Epithelial cell of prostate (primary cell): ENCODE results near the gene LAMB1.

Source experiments
- DNase-seq: peaks from one replicate; pipeline ENCODE4 v3.0.0-alpha.2; 2011; ENCODE audit warnings: low read depth, low spot score
- H3K27ac ChIP-seq: fragments of 450-650 bp; 2 replicates; pipeline ENCODE4 v1.5.1; 2017; ENCODE audit warnings: mild to moderate bottlenecking

Gene LAMB1

GRCh38 chr7:108000875-108001763 is 1.8 kb downstream of the LAMB1 start:
- peak overlapping the region; percentile 90 for H3K27ac ChIP-seq
- no peak for DNase-seq

- H3K27ac ChIP-seq = peak overlapping the region; percentile 90
- no peak for DNase-seq
Observed at GRCh38 chr7:107999779-108000560, 3.0 kb downstream of the LAMB1 start.

- H3K27ac ChIP-seq = peak overlapping the region; percentile 90
- no peak for DNase-seq
Observed at GRCh38 chr7:107998660-107999480, 4.1 kb downstream of the LAMB1 start.

GRCh38 chr7:107998150-107998549 is 4.8 kb downstream of the LAMB1 start:
- peak; percentile 36 for DNase-seq
- H3K27ac ChIP-seq = peak overlapping the region; percentile 90

- no peak for DNase-seq
Observed at GRCh38 chr7:107996072-107996882, 6.7 kb downstream of the LAMB1 start.

GRCh38 chr7:107995184-107996071 is 7.5 kb downstream of the LAMB1 start:
- no peak for DNase-seq
- H3K27ac ChIP-seq = peak overlapping the region; percentile 90

More at GRCh38 chr7:107996072-107996882, 6.7 kb downstream of the LAMB1 start:
- H3K27ac ChIP-seq = peak overlapping the region; percentile 90

- peak overlapping the region; percentile 90 for H3K27ac ChIP-seq
- no peak for DNase-seq
Observed at GRCh38 chr7:107994421-107995030, 8.4 kb downstream of the LAMB1 start.

GRCh38 chr7:107993891-107994291 is 9.1 kb downstream of the LAMB1 start:
- DNase-seq = no peak
- H3K27ac ChIP-seq = no peak overlapping the region

- H3K27ac ChIP-seq = no peak overlapping the region
- DNase-seq = no peak
Observed at GRCh38 chr7:107989618-107990373, 13.2 kb downstream of the LAMB1 start.

- no peak for DNase-seq
- no peak overlapping the region for H3K27ac ChIP-seq
Observed at GRCh38 chr7:107982918-107983389, 20.0 kb downstream of the LAMB1 start.

- H3K27ac ChIP-seq = no peak overlapping the region
- no peak for DNase-seq
Observed at GRCh38 chr7:107982042-107982840, 20.7 kb downstream of the LAMB1 start.

- no peak for DNase-seq
- no peak overlapping the region for H3K27ac ChIP-seq
Observed at GRCh38 chr7:107981466-107981865, 21.5 kb downstream of the LAMB1 start.

- no peak for DNase-seq
- no peak overlapping the region for H3K27ac ChIP-seq
Observed at GRCh38 chr7:107980671-107981190, 22.2 kb downstream of the LAMB1 start.

GRCh38 chr7:107980171-107980570 is 22.8 kb downstream of the LAMB1 start:
- H3K27ac ChIP-seq = no peak overlapping the region

GRCh38 chr7:107978815-107979408 is 24.0 kb downstream of the LAMB1 start:
- H3K27ac ChIP-seq = no peak overlapping the region
- DNase-seq = no peak

More at GRCh38 chr7:107980171-107980570, 22.8 kb downstream of the LAMB1 start:
- DNase-seq = no peak

GRCh38 chr7:107977048-107977447 is 25.9 kb downstream of the LAMB1 start:
- DNase-seq = no peak
- no peak overlapping the region for H3K27ac ChIP-seq
